ENCODE results near the gene P2RX4. TPM values are rescaled to one million over a fixed set of nuclear protein-coding genes. Genes with fewer than 3 reads are reported as not detected.

P2RX4 gene, protein sequence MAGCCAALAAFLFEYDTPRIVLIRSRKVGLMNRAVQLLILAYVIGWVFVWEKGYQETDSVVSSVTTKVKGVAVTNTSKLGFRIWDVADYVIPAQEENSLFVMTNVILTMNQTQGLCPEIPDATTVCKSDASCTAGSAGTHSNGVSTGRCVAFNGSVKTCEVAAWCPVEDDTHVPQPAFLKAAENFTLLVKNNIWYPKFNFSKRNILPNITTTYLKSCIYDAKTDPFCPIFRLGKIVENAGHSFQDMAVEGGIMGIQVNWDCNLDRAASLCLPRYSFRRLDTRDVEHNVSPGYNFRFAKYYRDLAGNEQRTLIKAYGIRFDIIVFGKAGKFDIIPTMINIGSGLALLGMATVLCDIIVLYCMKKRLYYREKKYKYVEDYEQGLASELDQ
- total RNA-seq, result 59.6 and 103 TPM in 2 replicates

DNA sequence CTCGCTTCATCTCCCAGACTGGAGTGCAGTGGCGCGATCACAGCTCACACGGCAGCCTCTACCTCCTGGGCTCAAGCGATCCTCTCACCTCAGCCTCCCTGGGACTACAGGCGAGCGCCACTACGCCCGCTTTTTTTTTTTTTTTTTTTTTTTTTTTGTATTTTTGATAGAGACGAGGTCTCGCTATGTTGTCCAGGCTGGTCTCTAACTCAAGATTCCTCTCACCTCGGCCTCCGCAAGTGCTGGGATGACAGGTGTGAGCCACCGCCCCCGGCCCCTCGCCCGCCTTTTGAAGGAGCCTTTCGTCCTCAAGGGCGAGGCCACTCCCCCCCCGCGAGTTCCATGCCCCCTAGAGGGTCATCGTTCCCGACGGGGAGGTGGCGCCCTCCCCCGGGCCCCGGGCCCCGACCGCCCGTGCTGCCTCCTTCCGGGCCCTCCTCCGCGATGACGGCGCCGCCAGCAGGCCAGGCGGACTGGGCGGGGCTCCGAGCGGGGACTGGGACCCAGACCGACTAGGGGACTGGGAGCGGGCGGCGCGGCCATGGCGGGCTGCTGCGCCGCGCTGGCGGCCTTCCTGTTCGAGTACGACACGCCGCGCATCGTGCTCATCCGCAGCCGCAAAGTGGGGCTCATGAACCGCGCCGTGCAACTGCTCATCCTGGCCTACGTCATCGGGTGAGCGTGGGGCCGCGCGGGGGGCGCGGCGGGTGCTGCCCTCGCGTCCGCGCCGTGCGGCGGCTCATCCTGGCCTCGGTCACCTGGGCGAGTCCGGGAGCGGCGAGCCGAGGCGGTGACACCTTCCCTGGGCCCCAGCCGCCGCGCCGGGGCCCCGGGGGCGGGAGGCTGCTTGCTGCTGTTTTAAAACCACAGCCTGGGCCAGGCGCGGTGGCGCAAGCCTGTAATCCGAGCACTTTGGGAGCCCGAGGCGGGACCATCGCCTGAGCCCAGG, at the start of gene P2RX4:
TSS of gene P2RX4 (plus strand) at position 506 of the 949 bp plus-strand sequence. CDS start at position 542, 36 bp downstream.

Other genes with a start within 250 kb of the P2RX4 start
- not detected in 2 replicates for gene HNF1A, start 231.6 kb upstream of the P2RX4 start, total RNA-seq
- 9.1 and 17.4 TPM in 2 replicates for gene C12orf43, start 193.6 kb upstream of the P2RX4 start, total RNA-seq
- gene OASL, start 170.9 kb upstream of the P2RX4 start, total RNA-seq, result under 0.01 and 0.11 TPM in 2 replicates
- 2.2 and 2.4 TPM in 2 replicates for gene P2RX7, start 77.3 kb upstream of the P2RX4 start, total RNA-seq
- 20.3 and 23.3 TPM in 2 replicates for gene CAMKK2, start 86.6 kb downstream of the P2RX4 start, total RNA-seq
- 115 and 117 TPM in 2 replicates for gene ANAPC5, start 142.3 kb downstream of the P2RX4 start, total RNA-seq
- 95.4 and 98.3 TPM in 2 replicates for gene RNF34, start 190.0 kb downstream of the P2RX4 start, total RNA-seq

Measured in dermis lymphatic vessel endothelial cell (primary cell).